ENCODE results near the gene TRIO.
A peak's percentile ranks its signal among the peaks of the same experiment; 100 is the strongest.

TRIO gene

DNA sequence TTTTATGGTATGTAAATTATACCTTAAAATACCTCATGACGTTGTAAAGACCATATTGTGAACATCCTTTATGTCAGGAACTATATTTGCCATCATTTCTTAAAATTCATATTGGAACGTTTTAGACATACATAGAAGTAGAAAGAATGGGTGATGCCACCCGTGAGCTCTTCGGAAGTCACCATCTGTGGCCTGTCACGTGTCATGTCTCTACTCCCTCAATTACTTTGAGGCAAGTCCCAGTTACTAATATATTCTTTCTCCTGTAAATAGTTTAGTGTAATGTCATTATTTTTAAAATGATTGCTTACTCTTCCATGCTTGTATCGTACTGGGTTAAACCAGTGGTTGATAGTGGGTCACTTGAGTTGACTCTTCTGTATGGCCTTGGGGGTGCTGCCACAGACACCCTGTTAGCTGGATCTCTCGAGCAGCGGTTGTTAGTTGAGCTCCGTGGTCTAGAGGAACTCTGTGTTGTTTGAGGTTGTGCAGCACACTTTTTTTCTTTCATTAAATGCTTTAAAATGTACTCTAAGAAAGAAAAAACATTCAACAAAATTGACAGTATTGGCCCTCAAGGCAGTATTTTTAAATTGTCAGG lies 66.2 kb downstream of the TRIO start:
- no peaks in the 10 kb centered on the region for H3K27me3 ChIP-seq (ENCODE audit: control insufficient read depth, insufficient read depth, low read length)
- H3K9me3 ChIP-seq (ENCODE audit: control insufficient read depth, insufficient read depth, low read length) = no peaks in the 10 kb centered on the region
- no peak overlapping the region for H3K4me3 ChIP-seq (ENCODE audit: low read length)
- WGBS (ENCODE audit: insufficient coverage, insufficient read length) = no CpG with 5 or more reads among the region's 9 CpGs
- no peak overlapping the region for H3K27ac ChIP-seq (ENCODE audit: low read length)
- peaks cover 7% of the 10 kb centered on the region for H3K4me1 ChIP-seq (ENCODE audit: control insufficient read depth, insufficient read depth, low read length)
- no peaks in the 10 kb centered on the region for H3K36me3 ChIP-seq (ENCODE audit: control insufficient read depth, insufficient read depth, low read length)
- DNase-seq (ENCODE audit: low read depth, low spot score) = no peak

DNA sequence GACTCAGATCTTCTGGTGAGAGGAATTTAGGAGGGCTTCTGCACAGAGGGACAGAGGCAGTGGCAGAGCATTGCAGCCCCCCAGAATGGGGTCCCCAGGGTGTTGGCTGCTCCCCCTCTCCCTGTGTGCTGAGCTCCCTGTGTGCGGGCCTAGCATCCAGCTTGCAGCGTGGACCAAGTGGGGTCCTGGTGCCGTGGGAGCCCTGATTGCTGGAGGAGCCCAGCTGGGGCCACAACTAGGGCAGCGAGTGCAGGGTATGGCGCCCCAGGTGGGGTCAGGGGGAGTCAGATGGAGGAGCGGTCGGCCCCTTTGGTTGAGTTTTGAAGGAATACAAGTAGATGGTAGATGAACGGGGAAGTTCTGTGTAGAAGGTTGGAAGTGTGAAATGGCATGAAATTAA lies 66.7 kb downstream of the TRIO start:
- WGBS (ENCODE audit: insufficient coverage, insufficient read length) = no CpG with 5 or more reads among the region's 8 CpGs
- DNase-seq (ENCODE audit: low read depth, low spot score) = no peak
- Histone ChIP-seq H3K27me3 (ENCODE audit: control insufficient read depth, insufficient read depth, low read length) (no peaks in the 10 kb centered on the region), H3K27ac (ENCODE audit: low read length) (no peak overlapping the region), H3K36me3 (ENCODE audit: control insufficient read depth, insufficient read depth, low read length) (no peaks in the 10 kb centered on the region), H3K9me3 (ENCODE audit: control insufficient read depth, insufficient read depth, low read length) (no peaks in the 10 kb centered on the region), H3K4me1 (ENCODE audit: control insufficient read depth, insufficient read depth, low read length) (peaks cover 6% of the 10 kb centered on the region), H3K4me3 (ENCODE audit: low read length) (no peak overlapping the region)

DNA sequence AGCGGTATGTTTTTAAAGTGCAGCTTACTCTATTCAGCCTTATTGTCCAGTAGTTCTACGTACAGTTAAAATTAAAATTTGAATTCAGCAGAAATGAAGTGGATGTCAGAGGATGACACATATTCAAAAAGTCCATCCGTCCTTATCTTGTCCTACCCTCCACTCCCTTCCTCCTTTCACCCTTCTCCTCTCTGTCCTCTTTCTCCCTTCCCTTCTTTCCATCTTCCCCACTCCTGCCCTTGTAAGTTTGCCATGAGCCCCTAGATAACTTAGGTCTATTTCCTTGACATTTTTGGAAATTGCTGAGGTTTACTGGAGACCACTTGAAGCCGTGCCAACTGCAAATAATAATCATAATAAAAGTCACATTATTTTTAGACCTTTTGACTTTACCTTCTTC lies 67.6 kb downstream of the TRIO start:
- Histone ChIP-seq H3K4me1 (ENCODE audit: control insufficient read depth, insufficient read depth, low read length) (peaks cover 5% of the 10 kb centered on the region), H3K36me3 (ENCODE audit: control insufficient read depth, insufficient read depth, low read length) (no peaks in the 10 kb centered on the region), H3K9me3 (ENCODE audit: control insufficient read depth, insufficient read depth, low read length) (no peaks in the 10 kb centered on the region), H3K4me3 (ENCODE audit: low read length) (no peak overlapping the region), H3K27ac (ENCODE audit: low read length) (no peak overlapping the region), H3K27me3 (ENCODE audit: control insufficient read depth, insufficient read depth, low read length) (no peaks in the 10 kb centered on the region)
- no peak for DNase-seq (ENCODE audit: low read depth, low spot score)
- no CpG with 5 or more reads among the region's 4 CpGs for WGBS (ENCODE audit: insufficient coverage, insufficient read length)

DNA sequence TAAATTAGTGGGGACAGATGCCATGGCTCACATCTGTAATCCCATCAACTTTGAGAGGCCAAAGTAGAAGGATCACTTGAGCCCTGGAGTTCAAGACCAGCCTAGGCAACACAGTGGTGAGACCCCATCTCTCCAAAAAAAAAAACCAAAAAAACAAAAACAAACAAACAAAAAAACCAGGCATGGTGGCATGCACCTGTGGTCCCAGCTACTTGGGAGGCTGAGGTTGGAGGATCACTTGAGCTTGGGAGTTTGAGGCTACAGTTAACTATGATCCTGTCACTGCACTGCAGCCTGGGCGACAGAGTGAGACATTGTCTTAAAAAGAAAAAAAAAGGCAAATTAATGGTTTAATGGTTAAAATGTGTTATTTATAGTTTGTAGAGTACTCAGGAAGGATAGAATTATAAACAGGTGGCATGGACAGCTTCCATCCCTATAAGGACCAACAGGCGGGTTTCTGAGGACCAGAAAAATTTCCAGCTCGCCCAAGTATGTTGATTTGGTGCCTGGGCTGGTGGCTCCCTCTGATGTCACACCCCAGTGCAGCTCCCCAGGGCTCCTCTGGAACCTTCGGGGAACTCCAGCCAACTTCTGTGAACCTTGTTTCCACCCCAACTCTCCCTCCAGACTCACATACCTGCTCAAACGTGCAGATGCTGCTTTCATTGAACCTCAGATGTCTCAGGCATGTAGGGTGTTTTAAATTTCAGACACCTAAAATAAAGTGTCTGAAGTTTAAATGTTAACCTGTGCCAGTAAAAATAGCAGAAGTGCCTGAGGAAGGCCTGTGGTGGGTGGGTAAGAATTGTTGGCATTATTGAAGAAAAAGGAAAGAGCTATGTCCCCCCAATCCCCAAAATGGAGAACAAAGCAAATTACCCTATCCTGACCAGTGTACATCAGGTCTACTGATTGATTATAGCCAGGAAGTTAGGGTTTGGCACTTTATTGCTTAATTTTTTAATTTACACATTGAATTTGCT lies 69.0 kb downstream of the TRIO start:
- Histone ChIP-seq H3K36me3 (ENCODE audit: control insufficient read depth, insufficient read depth, low read length) (no peaks in the 10 kb centered on the region), H3K27ac (ENCODE audit: low read length) (no peak overlapping the region), H3K4me3 (ENCODE audit: low read length) (no peak overlapping the region), H3K9me3 (ENCODE audit: control insufficient read depth, insufficient read depth, low read length) (no peaks in the 10 kb centered on the region), H3K27me3 (ENCODE audit: control insufficient read depth, insufficient read depth, low read length) (no peaks in the 10 kb centered on the region), H3K4me1 (ENCODE audit: control insufficient read depth, insufficient read depth, low read length) (peaks cover 8% of the 10 kb centered on the region)
- WGBS (ENCODE audit: insufficient coverage, insufficient read length) = 100% methylated on average over 1 of the region's 5 CpGs
- DNase-seq (ENCODE audit: low read depth, low spot score) = no peak

DNA sequence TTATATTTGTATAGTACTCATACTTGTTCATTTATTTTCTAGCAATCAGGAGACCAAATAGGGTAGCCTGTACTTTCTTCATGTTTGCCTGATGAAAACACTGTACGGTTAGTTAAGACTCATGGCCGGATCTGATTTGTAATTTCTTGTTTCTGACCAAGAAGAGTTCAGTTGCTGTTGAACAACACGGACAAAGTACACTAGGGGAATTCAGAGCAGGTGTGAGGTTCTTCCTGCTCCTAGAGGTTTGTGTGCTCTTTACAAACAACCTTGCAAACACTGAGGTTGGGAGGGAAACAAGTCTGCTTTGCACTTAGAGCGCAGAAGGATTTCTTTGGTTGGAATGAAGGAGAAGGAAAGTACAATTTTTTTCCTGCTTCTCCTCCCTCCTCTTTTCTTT lies 69.7 kb downstream of the TRIO start:
- no peak for DNase-seq (ENCODE audit: low read depth, low spot score)
- H3K4me1 ChIP-seq (ENCODE audit: control insufficient read depth, insufficient read depth, low read length) = peaks cover 8% of the 10 kb centered on the region
- H3K27me3 ChIP-seq (ENCODE audit: control insufficient read depth, insufficient read depth, low read length) = no peaks in the 10 kb centered on the region
- H3K9me3 ChIP-seq (ENCODE audit: control insufficient read depth, insufficient read depth, low read length) = no peaks in the 10 kb centered on the region
- no CpG with 5 or more reads among the region's 4 CpGs for WGBS (ENCODE audit: insufficient coverage, insufficient read length)
- no peak overlapping the region for H3K4me3 ChIP-seq (ENCODE audit: low read length)
- H3K27ac ChIP-seq (ENCODE audit: low read length) = no peak overlapping the region
- no peaks in the 10 kb centered on the region for H3K36me3 ChIP-seq (ENCODE audit: control insufficient read depth, insufficient read depth, low read length)

DNA sequence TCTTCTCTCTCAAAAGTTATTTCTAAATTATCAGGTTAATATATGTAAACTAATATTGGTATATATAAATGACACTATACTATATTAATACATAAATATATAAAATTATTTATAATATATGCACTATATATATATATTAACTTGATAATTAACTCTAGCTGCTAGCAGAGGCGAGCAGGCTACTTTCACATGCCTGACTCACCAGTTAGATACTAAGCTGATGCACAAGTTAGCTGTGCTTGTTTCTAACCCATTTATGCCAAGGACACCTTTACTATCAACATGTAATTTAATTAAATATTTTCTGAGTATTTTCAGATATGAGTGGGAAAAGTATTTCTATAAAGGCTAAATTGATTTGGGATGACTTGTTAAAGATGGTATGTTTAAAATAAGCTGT lies 70.1 kb downstream of the TRIO start:
- Histone ChIP-seq H3K4me1 (ENCODE audit: control insufficient read depth, insufficient read depth, low read length) (peaks cover 8% of the 10 kb centered on the region), H3K27ac (ENCODE audit: low read length) (no peak overlapping the region), H3K9me3 (ENCODE audit: control insufficient read depth, insufficient read depth, low read length) (no peaks in the 10 kb centered on the region), H3K27me3 (ENCODE audit: control insufficient read depth, insufficient read depth, low read length) (no peaks in the 10 kb centered on the region), H3K36me3 (ENCODE audit: control insufficient read depth, insufficient read depth, low read length) (no peaks in the 10 kb centered on the region), H3K4me3 (ENCODE audit: low read length) (no peak overlapping the region)
- no peak for DNase-seq (ENCODE audit: low read depth, low spot score)
- no CpG with 5 or more reads among the region's 1 CpG for WGBS (ENCODE audit: insufficient coverage, insufficient read length)

DNA sequence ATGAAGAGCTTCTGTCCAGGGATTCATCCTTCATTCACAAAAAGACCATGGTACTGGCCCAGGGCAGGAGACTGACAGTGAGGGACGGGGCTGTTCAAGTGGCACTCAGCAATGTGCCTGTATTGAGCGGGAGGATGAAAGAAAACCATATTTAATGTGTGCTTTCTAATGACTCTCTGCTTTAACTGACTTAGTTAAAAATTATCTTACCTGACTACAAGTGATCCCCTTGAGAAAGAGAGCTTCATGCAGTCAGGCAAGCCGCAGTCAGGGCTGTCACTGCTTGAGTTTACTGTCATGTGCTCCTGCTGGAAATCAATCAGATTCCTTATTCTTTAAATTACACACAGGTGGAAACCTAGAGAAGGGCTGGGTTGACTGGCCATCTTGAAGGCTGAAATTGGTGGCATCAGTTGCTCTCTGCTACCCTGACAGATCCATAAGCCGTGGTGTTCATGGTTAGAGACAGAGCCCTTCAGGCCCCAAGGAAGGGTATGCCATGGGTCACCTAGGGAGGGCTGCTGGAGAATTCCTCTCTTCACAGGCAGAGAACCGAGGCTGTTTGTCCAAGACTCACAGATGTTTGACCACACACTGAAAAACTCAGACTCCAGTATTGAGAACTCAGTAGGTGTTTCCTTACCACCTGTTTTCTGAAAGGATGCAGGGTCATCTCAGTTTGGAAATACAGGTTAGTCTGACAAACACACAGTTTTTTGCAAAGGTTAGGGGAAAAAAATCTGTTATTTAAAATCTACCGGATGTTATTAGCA lies 70.9 kb downstream of the TRIO start:
- WGBS (ENCODE audit: insufficient coverage, insufficient read length) = no CpG with 5 or more reads among the region's 6 CpGs
- DNase-seq (ENCODE audit: low read depth, low spot score) = no peak
- H3K27ac ChIP-seq (ENCODE audit: low read length) = no peak overlapping the region
- H3K4me3 ChIP-seq (ENCODE audit: low read length) = no peak overlapping the region
- H3K36me3 ChIP-seq (ENCODE audit: control insufficient read depth, insufficient read depth, low read length) = no peaks in the 10 kb centered on the region
- no peaks in the 10 kb centered on the region for H3K9me3 ChIP-seq (ENCODE audit: control insufficient read depth, insufficient read depth, low read length)
- peaks cover 8% of the 10 kb centered on the region for H3K4me1 ChIP-seq (ENCODE audit: control insufficient read depth, insufficient read depth, low read length)
- no peaks in the 10 kb centered on the region for H3K27me3 ChIP-seq (ENCODE audit: control insufficient read depth, insufficient read depth, low read length)

DNA sequence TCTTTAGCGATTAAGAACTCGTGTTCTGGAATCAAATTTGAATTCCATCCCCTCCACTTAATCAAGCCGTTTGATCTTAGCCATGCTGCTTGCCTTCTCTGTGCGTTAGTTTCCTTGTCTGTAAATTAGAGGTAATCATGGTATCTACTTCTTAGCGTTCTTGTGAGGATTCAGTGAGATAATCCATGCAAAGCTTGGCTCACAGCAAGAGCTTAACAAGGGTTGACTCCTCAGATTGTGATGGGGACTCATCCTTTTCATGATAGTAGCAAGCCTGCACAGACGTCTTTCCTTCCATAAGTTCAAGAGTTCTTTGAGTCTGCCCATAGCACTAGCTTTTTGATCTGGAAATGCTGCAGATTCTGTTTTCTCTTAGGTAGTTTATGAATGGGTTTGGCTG lies 72.8 kb downstream of the TRIO start:
- no peak overlapping the region for H3K4me3 ChIP-seq (ENCODE audit: low read length)
- no peak for DNase-seq (ENCODE audit: low read depth, low spot score)
- peaks cover 9% of the 10 kb centered on the region for H3K4me1 ChIP-seq (ENCODE audit: control insufficient read depth, insufficient read depth, low read length)
- no peaks in the 10 kb centered on the region for H3K9me3 ChIP-seq (ENCODE audit: control insufficient read depth, insufficient read depth, low read length)
- H3K27me3 ChIP-seq (ENCODE audit: control insufficient read depth, insufficient read depth, low read length) = no peaks in the 10 kb centered on the region
- no CpG with 5 or more reads among the region's 6 CpGs for WGBS (ENCODE audit: insufficient coverage, insufficient read length)
- no peaks in the 10 kb centered on the region for H3K36me3 ChIP-seq (ENCODE audit: control insufficient read depth, insufficient read depth, low read length)
- no peak overlapping the region for H3K27ac ChIP-seq (ENCODE audit: low read length)

DNA sequence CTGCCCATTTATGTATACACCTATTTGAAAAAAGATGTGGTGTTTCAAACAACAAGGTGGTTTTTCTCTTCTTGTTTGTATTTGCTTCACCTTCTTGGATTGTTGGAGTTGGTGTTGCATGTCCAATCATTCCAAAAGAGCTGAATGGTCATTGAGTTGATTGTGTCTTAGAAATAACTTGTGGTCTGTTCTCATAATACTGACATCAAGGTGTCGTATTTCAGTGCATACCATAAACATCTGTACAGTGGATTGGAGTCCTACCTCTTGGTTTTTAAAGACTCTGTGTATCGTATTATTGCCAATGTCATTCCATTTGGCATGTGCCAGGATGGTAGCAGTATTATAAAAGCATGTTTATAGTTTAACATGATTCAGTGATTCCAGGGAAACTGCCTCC lies 73.2 kb downstream of the TRIO start:
- WGBS (ENCODE audit: insufficient coverage, insufficient read length) = no CpG with 5 or more reads among the region's 2 CpGs
- DNase-seq (ENCODE audit: low read depth, low spot score) = no peak

DNA sequence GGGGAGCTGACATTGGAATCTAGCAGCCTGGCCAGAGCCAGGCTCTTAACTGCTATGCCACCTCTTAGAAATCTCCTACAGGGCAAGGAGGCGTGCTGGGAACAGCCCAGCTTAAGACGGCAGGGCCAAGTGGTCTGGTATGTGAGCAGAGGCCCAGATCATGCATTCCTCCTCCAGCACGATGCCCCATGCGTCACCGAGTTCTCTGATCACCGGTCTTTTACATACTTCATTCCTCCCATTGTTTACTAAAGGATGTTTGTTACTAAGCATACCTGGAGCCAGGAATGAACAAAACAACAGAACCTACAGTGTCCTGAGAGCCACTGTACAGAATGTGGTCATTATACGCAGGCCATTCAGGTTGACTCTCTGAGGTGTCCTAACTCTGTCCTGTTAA lies 73.8 kb downstream of the TRIO start:
- H3K27me3 ChIP-seq (ENCODE audit: control insufficient read depth, insufficient read depth, low read length) = no peaks in the 10 kb centered on the region
- no peak overlapping the region for H3K4me3 ChIP-seq (ENCODE audit: low read length)
- no peaks in the 10 kb centered on the region for H3K9me3 ChIP-seq (ENCODE audit: control insufficient read depth, insufficient read depth, low read length)
- H3K27ac ChIP-seq (ENCODE audit: low read length) = no peak overlapping the region
- no peaks in the 10 kb centered on the region for H3K36me3 ChIP-seq (ENCODE audit: control insufficient read depth, insufficient read depth, low read length)
- DNase-seq (ENCODE audit: low read depth, low spot score) = peak; percentile 27
- H3K4me1 ChIP-seq (ENCODE audit: control insufficient read depth, insufficient read depth, low read length) = peaks cover 9% of the 10 kb centered on the region
- no CpG with 5 or more reads among the region's 7 CpGs for WGBS (ENCODE audit: insufficient coverage, insufficient read length)

More for the DNA sequence above, 73.2 kb downstream of the TRIO start:
- Histone ChIP-seq H3K27me3 (ENCODE audit: control insufficient read depth, insufficient read depth, low read length) (no peaks in the 10 kb centered on the region), H3K4me1 (ENCODE audit: control insufficient read depth, insufficient read depth, low read length) (peaks cover 9% of the 10 kb centered on the region), H3K36me3 (ENCODE audit: control insufficient read depth, insufficient read depth, low read length) (no peaks in the 10 kb centered on the region), H3K4me3 (ENCODE audit: low read length) (no peak overlapping the region), H3K27ac (ENCODE audit: low read length) (no peak overlapping the region), H3K9me3 (ENCODE audit: control insufficient read depth, insufficient read depth, low read length) (no peaks in the 10 kb centered on the region)
